Activated CD8-positive, alpha-beta T cell treated with anti-CD3 and anti-CD28 coated beads for 36 hours (primary cell): Measurements from ENCODE around the gene KRTAP1-5. TPM values are rescaled to one million over a fixed set of nuclear protein-coding genes. Genes with fewer than 3 reads are reported as not detected.

Experiments used
- ATAC-seq: fragments of 200-7000 bp; cut with Tn5 transposase; one replicate; pipeline ENCODE4 v1.10.0; 2021; ENCODE audit warnings: mild to moderate bottlenecking, moderate library complexity
- CTCF ChIA-PET: fragments of 350-600 bp; sonication (Branson Sonifier 250); formaldehyde crosslinking; loops from one replicate; lab custom pipeline; 2021; ENCODE audit warnings: antibody characterized with exemption; lab: Charles Lee
- POLR2A ChIA-PET: fragments of 350-600 bp; sonication (Branson Sonifier 250); formaldehyde crosslinking; loops from one replicate; lab custom pipeline; 2021; ENCODE audit warnings: antibody characterized with exemption; lab: Charles Lee
- DNase-seq: peaks from one replicate; pipeline ENCODE4 v3.0.0-alpha.2; 2020
- H3K27ac Mint-ChIP-seq: one replicate; pipeline ENCODE4 v1.8.0; 2021; ENCODE audit warnings: mild to moderate bottlenecking, mixed read lengths
- H3K27me3 Mint-ChIP-seq: one replicate; pipeline ENCODE4 v1.8.0; 2021; ENCODE audit warnings: mixed read lengths
- H3K36me3 Mint-ChIP-seq: one replicate; pipeline ENCODE4 v1.8.0; 2021; ENCODE audit warnings: low read depth, mixed read lengths
- H3K4me1 Mint-ChIP-seq: one replicate; pipeline ENCODE4 v1.8.0; 2021; ENCODE audit warnings: low read depth, mixed read lengths
- H3K4me3 Mint-ChIP-seq: one replicate; pipeline ENCODE4 v1.8.0; 2021; ENCODE audit warnings: mild to moderate bottlenecking, moderate library complexity, mixed read lengths
- H3K9me3 Mint-ChIP-seq: one replicate; pipeline ENCODE4 v1.8.0; 2021; ENCODE audit warnings: mixed read lengths
- intact Hi-C: fragments of 100-400 bp; cut with micrococcal nuclease; formaldehyde crosslinking; loops from one replicate; pipeline ENCODE4 v1.10.0; 2022
- total RNA-seq, 2 experiments: library from RNA; stranded (reverse); gene quantifications; one replicate each; pipeline ENCODE4 v1.2.3, GENCODE V29; 2021
- TF ChIP-seq, protein P1 (sequence below): fragments of 200-600 bp; IDR thresholded peaks from one replicate; pipeline ENCODE4 v1.8.0; 2022; ENCODE audit warnings: antibody characterized with exemption, mild to moderate bottlenecking

Gene KRTAP1-5
- total RNA-seq, 2 experiments from 2014 or later, result not detected

DNA sequence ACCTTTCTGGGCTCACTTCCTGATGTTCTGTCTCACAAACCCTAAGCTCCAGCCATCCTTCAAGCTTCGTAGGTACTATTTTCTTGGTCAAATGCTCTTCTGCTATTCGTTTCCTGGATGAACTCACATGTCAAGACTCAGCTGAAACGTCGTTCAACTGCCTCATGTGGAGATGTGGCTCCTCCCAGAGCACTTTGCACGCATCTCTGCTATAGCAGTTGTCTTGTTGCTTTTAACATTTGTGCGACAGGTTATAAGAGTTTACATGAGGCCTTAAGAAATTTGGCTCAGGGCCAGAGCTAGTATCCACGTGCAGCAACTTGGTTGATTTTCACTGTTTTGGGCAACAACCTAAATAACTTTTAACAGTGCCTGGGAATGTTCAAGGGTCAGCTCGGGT, 40.1 kb downstream of the KRTAP1-5 start:
- H3K27ac Mint-ChIP-seq, result no peak overlapping the region
- ATAC-seq, result no peak
- intact Hi-C loops, result no loop called here
- peaks cover 17% of the 10 kb centered on the region for H3K27me3 Mint-ChIP-seq
- no peak overlapping the region for H3K4me3 Mint-ChIP-seq
- POLR2A ChIA-PET, result no interaction called here
- no peaks in the 10 kb centered on the region for H3K9me3 Mint-ChIP-seq
- TF ChIP-seq, protein P1, sequence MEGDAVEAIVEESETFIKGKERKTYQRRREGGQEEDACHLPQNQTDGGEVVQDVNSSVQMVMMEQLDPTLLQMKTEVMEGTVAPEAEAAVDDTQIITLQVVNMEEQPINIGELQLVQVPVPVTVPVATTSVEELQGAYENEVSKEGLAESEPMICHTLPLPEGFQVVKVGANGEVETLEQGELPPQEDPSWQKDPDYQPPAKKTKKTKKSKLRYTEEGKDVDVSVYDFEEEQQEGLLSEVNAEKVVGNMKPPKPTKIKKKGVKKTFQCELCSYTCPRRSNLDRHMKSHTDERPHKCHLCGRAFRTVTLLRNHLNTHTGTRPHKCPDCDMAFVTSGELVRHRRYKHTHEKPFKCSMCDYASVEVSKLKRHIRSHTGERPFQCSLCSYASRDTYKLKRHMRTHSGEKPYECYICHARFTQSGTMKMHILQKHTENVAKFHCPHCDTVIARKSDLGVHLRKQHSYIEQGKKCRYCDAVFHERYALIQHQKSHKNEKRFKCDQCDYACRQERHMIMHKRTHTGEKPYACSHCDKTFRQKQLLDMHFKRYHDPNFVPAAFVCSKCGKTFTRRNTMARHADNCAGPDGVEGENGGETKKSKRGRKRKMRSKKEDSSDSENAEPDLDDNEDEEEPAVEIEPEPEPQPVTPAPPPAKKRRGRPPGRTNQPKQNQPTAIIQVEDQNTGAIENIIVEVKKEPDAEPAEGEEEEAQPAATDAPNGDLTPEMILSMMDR, result no peak
- CTCF ChIA-PET, result no interaction called here
- no peak for DNase-seq
- H3K36me3 Mint-ChIP-seq, result no peaks in the 10 kb centered on the region
- H3K4me1 Mint-ChIP-seq, result no peaks in the 10 kb centered on the region

DNA sequence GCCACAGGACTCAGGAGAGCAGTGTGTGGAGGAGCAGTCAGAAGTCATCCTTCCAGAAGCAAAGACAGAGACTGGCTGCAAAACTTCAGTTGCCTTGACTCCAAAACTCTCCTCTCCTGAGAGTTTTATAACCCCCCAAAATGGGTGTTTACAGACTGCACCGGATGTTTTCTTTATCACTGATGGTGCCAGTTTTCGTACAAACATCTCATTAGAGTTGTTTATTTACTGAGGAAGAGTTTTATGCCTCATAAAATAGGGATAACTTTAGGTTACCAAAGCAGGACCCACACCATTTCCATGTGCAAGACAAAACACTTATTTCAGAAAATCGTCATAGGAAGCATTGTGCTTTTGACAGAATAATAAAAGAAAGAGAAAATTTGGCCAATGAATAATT, 42.8 kb downstream of the KRTAP1-5 start, which contains the start of gene KRT40:
Gene KRT40 (minus strand): TSS at position 101 of the 400 bp plus-strand sequence. CDS start 53 bp downstream, at position 48.
- ChIA-PET CTCF (no interaction called here), POLR2A (no interaction called here)
- H3K36me3 Mint-ChIP-seq, result no peaks in the 10 kb centered on the region
- ATAC-seq (no peak), DNase-seq (no peak)
- H3K27me3 Mint-ChIP-seq, result peaks cover 19% of the 10 kb centered on the region
- no peak within 1 kb of the TSS for H3K27ac Mint-ChIP-seq
- no peaks in the 10 kb centered on the region for H3K4me1 Mint-ChIP-seq
- intact Hi-C loops, result no loop called here
- H3K4me3 Mint-ChIP-seq, result no peak within 1 kb of the TSS
- TF ChIP-seq, protein P1, result no peak
- H3K9me3 Mint-ChIP-seq, result no peaks in the 10 kb centered on the region

DNA sequence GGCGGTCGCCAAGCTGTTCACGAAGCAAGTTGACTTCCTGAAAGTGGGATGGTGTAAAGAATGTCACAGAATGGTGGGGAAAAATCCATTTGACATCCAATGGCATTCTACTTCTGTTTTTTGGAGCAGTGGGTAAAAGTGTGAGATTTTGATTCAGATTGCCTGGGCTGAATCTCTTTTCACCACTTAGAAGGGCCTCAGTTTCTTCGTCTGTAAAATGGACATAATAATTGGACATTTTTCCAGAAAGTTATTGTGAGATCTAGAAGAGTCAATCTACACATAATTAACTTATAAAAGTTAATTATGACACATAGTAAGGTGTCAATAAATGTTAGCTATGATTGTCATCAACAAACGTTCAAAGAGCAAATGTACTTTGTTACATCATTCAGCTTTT, 45.9 kb downstream of the KRTAP1-5 start:
- Mint-ChIP-seq H3K4me1 (no peaks in the 10 kb centered on the region), H3K27me3 (peaks cover 15% of the 10 kb centered on the region), H3K4me3 (no peak overlapping the region), H3K9me3 (no peaks in the 10 kb centered on the region), H3K27ac (no peak overlapping the region), H3K36me3 (no peaks in the 10 kb centered on the region)
- TF ChIP-seq, protein P1, result no peak
- ChIA-PET POLR2A (no interaction called here), CTCF (no interaction called here)
- intact Hi-C loops, result no loop called here
- ATAC-seq (no peak), DNase-seq (no peak)

DNA sequence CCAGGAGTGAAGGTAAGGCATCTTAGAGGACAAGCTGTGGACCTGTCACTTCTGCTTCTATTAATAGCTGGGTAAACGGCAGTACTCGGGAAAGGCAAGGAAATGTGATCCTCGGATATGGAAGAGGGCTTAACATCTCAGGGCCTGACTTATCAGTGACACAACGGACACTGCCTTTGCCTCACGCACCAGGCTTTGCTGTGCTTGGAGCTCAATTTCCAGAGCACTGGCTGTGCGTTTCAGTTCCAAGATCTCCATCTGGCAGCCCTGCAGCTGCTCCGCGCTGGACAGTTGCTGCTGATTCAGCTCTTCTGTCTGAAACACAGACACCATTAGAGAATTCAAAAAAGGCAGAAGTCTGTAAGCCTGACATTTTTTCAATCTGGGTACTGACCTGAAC, 46.4 kb downstream of the KRTAP1-5 start:
- ATAC-seq, result no peak
- ChIA-PET CTCF (no interaction called here), POLR2A (interaction anchor here (0.9 kb wide), 1 partner anchor 19 kb away, joined by 3 read pairs; no protein-coding TSS in a partner anchor)
- Mint-ChIP-seq H3K4me1 (no peaks in the 10 kb centered on the region), H3K9me3 (no peaks in the 10 kb centered on the region), H3K27me3 (peaks cover 15% of the 10 kb centered on the region), H3K27ac (no peak overlapping the region), H3K36me3 (no peaks in the 10 kb centered on the region), H3K4me3 (no peak overlapping the region)
- no peak for DNase-seq
- TF ChIP-seq, protein P1, result no peak
- intact Hi-C loops, result no loop called here

DNA sequence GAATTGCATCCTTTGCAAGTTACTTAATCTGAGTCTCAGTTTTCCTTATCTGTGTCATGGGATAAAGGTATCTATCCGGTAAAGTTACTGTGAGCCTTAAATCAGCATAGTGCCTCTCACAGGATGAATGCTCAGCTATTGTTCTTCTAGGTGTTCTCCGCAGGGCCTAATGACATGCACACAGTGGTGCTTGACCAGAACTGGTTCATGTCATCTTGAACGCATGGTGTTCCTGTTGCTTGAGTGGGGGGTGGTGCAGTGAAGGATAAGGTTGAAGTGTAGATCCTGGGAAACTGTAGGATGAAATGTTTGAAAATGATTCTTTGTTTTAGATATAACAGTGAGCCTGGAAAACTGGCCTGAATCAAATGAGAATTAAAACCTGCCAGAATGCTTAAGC, 46.9 kb downstream of the KRTAP1-5 start:
- Mint-ChIP-seq H3K9me3 (no peaks in the 10 kb centered on the region), H3K4me3 (no peak overlapping the region), H3K36me3 (no peaks in the 10 kb centered on the region), H3K27ac (no peak overlapping the region), H3K27me3 (peaks cover 15% of the 10 kb centered on the region), H3K4me1 (no peaks in the 10 kb centered on the region)
- ATAC-seq, result no peak
- TF ChIP-seq, protein P1, result no peak
- ChIA-PET POLR2A (interaction anchor here (0.9 kb wide), 1 partner anchor 19 kb away, joined by 3 read pairs; no protein-coding TSS in a partner anchor), CTCF (no interaction called here)
- DNase-seq, result no peak
- intact Hi-C loops, result no loop called here
